A549 (cell line): ENCODE data around the gene TP73. TPM values are rescaled to one million over a fixed set of nuclear protein-coding genes. Genes with fewer than 3 reads are reported as not detected.

Source experiments
- ATAC-seq, 2 experiments: fragments of 200-7000 bp in 1 of 2; fragments of >200 bp in 1 of 2; cut with Nextera tagmentation in 1 of 2; cut with Tn5 transposase in 1 of 2; 3 replicates each; pipeline versions ENCODE4 v1.8.0 to v1.9.1; 2018 to 2020; ENCODE audit warnings: mild to moderate bottlenecking in 1 of 2, moderate library complexity in 1 of 2
- CTCF ChIA-PET: fragments of 300-600 bp; sonication (Branson Sonifier 250); formaldehyde crosslinking; extraction: SDS; loops from one replicate; lab custom pipeline; 2021; ENCODE audit warnings: antibody characterized with exemption, inconsistent platforms; lab: Yijun Ruan, JAX
- POLR2A ChIA-PET: fragments of 350-600 bp; formaldehyde crosslinking; extraction: SDS; loops from one replicate; lab custom pipeline; 2021; ENCODE audit warnings: antibody characterized with exemption, inconsistent platforms; lab: Yijun Ruan, JAX
- DNase-seq, 2 experiments: peaks; one replicate each; pipeline versions ENCODE4 v3.0.0 to v3.0.0-alpha.2; 2011 to 2016; ENCODE audit warnings: low read depth in 1 of 2, low spot score in 1 of 2
- FAIRE-seq: peaks from 2 replicates; lab custom pipeline; 2011; peaks lifted over from hg19 to GRCh38; lab: Jason Lieb, UNC
- H3K27ac ChIP-seq, 2 experiments: fragments of >200 bp; sonication (Bioruptor Twin); formaldehyde crosslinking; 3 replicates each; pipeline ENCODE4 v1.5.1; 2016 to 2017
- H3K4me1 ChIP-seq: fragments of >200 bp; sonication (Bioruptor Twin); formaldehyde crosslinking; 3 replicates; pipeline ENCODE4 v1.6.1; 2016
- H3K4me2 ChIP-seq: fragments of >200 bp; sonication (Bioruptor Twin); formaldehyde crosslinking; 3 replicates; pipeline ENCODE4 v1.6.1; 2016
- H3K4me3 ChIP-seq: fragments of >200 bp; sonication (Bioruptor Twin); formaldehyde crosslinking; 3 replicates; pipeline ENCODE4 v1.5.1; 2016
- H3K9me3 ChIP-seq: fragments of >200 bp; sonication (Bioruptor Twin); formaldehyde crosslinking; 3 replicates; pipeline ENCODE4 v1.6.1; 2016
- BHLHE40 ChIP-seq: IDR thresholded peaks from 2 replicates; pipeline ENCODE4 v1.6.1; 2012; ENCODE audit warnings: low read depth, low read length, inconsistent platforms
- CBX2 ChIP-seq: fragments of 200-600 bp; sonication (generic); IDR thresholded peaks from 2 replicates; pipeline ENCODE4 v1.6.1; 2016; ENCODE audit warnings: low read depth, mild to moderate bottlenecking, borderline replicate concordance
- CBX8 ChIP-seq: fragments of 200-600 bp; sonication (generic); IDR thresholded peaks from 2 replicates; pipeline ENCODE4 v1.6.1; 2016
- ESRRA ChIP-seq: fragments of 150-350 bp; IDR thresholded peaks from 2 replicates; pipeline ENCODE4 v1.6.1; 2014; ENCODE audit warnings: mild to moderate bottlenecking, low read length, borderline replicate concordance
- FOSB ChIP-seq: fragments of 250-450 bp; sonication (Bioruptor Pico); IDR thresholded peaks from 2 replicates; pipeline ENCODE4 v1.5.0; 2020; ENCODE audit warnings: mild to moderate bottlenecking, moderate library complexity
- GATA3 ChIP-seq: IDR thresholded peaks from 2 replicates; pipeline ENCODE4 v1.6.1; 2012; ENCODE audit warnings: borderline replicate concordance
- HMGXB4 ChIP-seq: fragments of 250-450 bp; sonication (Bioruptor Pico); IDR thresholded peaks from 2 replicates; pipeline ENCODE4 v1.5.0; 2021; ENCODE audit warnings: mild to moderate bottlenecking, moderate library complexity, borderline replicate concordance
- HOXA7 ChIP-seq: fragments of 250-450 bp; sonication (Bioruptor Pico); IDR thresholded peaks from 2 replicates; pipeline ENCODE4 v1.5.0; 2020; ENCODE audit warnings: mild to moderate bottlenecking, moderate library complexity
- HOXB13 ChIP-seq: fragments of 250-450 bp; sonication (Bioruptor Pico); IDR thresholded peaks from 2 replicates; pipeline ENCODE4 v1.5.0; 2020; ENCODE audit warnings: low read depth, mild to moderate bottlenecking, moderate library complexity
- HOXB5 ChIP-seq: fragments of 250-450 bp; sonication (Bioruptor Pico); IDR thresholded peaks from 2 replicates; pipeline ENCODE4 v1.5.0; 2020; ENCODE audit warnings: mild to moderate bottlenecking, moderate library complexity
- MAFK ChIP-seq: fragments of 450-650 bp; IDR thresholded peaks from 2 replicates; pipeline ENCODE4 v1.6.1; 2014; ENCODE audit not compliant: partially characterized antibody
- MYC ChIP-seq: IDR thresholded peaks from 2 replicates; pipeline ENCODE4 v1.6.1; 2012; ENCODE audit warnings: mild to moderate bottlenecking, inconsistent platforms, low read length, improper control_type of control experiment, borderline replicate concordance
- NFE2L2 ChIP-seq: fragments of 150-350 bp; conservative IDR thresholded peaks from 2 replicates; pipeline ENCODE4 v1.6.1; 2014; ENCODE audit warnings: low read length
- NPAS2 ChIP-seq: fragments of 250-450 bp; sonication (Bioruptor Pico); IDR thresholded peaks from 2 replicates; pipeline ENCODE4 v1.8.0; 2022; ENCODE audit warnings: mild to moderate bottlenecking, moderate library complexity, borderline replicate concordance
- PBX3 ChIP-seq: IDR thresholded peaks from 2 replicates; pipeline ENCODE4 v1.6.1; 2012
- PHF8 ChIP-seq: fragments of 200-600 bp; sonication (generic); IDR thresholded peaks from 2 replicates; pipeline ENCODE4 v1.6.1; 2016; ENCODE audit warnings: low read depth, mild to moderate bottlenecking, antibody characterized with exemption, moderate library complexity, borderline replicate concordance
- POLR2A ChIP-seq: IDR thresholded peaks from 2 replicates; pipeline ENCODE4 v1.6.1; 2012; ENCODE audit warnings: mild to moderate bottlenecking, low read length
- RAD21 ChIP-seq, 2 experiments: fragments of >200 bp in 1 of 2; sonication (Bioruptor Twin) in 1 of 2; formaldehyde crosslinking in 1 of 2; IDR thresholded peaks in 1 of 2; conservative IDR thresholded peaks in 1 of 2; 2 replicates in 1 of 2; 3 replicates in 1 of 2; pipeline ENCODE4 v1.6.1; 2012 to 2018; ENCODE audit warnings: inconsistent platforms in 1 of 2
- RARB ChIP-seq: fragments of 250-450 bp; sonication (Bioruptor Pico); IDR thresholded peaks from 2 replicates; pipeline ENCODE4 v1.8.0; 2021; ENCODE audit warnings: mild to moderate bottlenecking, moderate library complexity
- RCOR1 ChIP-seq: fragments of 150-350 bp; IDR thresholded peaks from 2 replicates; pipeline ENCODE4 v1.6.1; 2014; ENCODE audit warnings: antibody characterized with exemption, low read length, low read depth
- RFX5 ChIP-seq: fragments of 450-650 bp; IDR thresholded peaks from 2 replicates; pipeline ENCODE4 v1.7.1; 2014; ENCODE audit warnings: antibody characterized with exemption, mild to moderate bottlenecking, moderate library complexity
- SMC3 ChIP-seq: fragments of >200 bp; sonication (Bioruptor Twin); formaldehyde crosslinking; IDR thresholded peaks from 3 replicates; pipeline ENCODE4 v1.6.1; 2018; ENCODE audit warnings: inconsistent platforms
- TFCP2L1 ChIP-seq: fragments of 250-450 bp; sonication (Bioruptor Pico); IDR thresholded peaks from 2 replicates; pipeline ENCODE4 v1.5.0; 2021; ENCODE audit warnings: mild to moderate bottlenecking
- ZC3H11A ChIP-seq: fragments of 450-650 bp; IDR thresholded peaks from 2 replicates; pipeline ENCODE4 v1.6.1; 2014; ENCODE audit warnings: antibody characterized with exemption, mild to moderate bottlenecking
- WGBS: methylation state at CpG from one replicate; pipeline ENCODE4 v1.1.6; 2017; ENCODE audit errors: missing lambda C conversion rate; 5-methylcytosine and 5-hydroxymethylcytosine counted together
- polyA plus RNA-seq, 4 experiments: library from polyadenylated mRNA; depleted of rRNA in 3 of 4; stranded (reverse); fragments of >200 nt; fragmentation: RNase III in 1 of 4; extraction: RNeasy Plus Mini Kit Qiagen cat#74134 plus additional on column Dnase treatment in 1 of 4; gene quantifications; 2 replicates in 3 of 4; 3 replicates in 1 of 4; pipeline ENCODE4 v1.2.3, GENCODE V29; 2011 to 2017
- TF ChIP-seq, protein P1 (sequence below): fragments of 150-350 bp; IDR thresholded peaks from 2 replicates; pipeline ENCODE4 v1.6.1; 2014; ENCODE audit warnings: low read depth, mild to moderate bottlenecking, low read length
- TF ChIP-seq, protein P2 (sequence below): IDR thresholded peaks from 2 replicates; pipeline ENCODE4 v1.6.1; 2012; ENCODE audit warnings: low read depth, borderline replicate concordance
- TF ChIP-seq, protein P3 (sequence below): fragments of 250-450 bp; sonication (Bioruptor Pico); IDR thresholded peaks from 2 replicates; pipeline ENCODE4 v1.5.0; 2020; ENCODE audit warnings: low read depth, mild to moderate bottlenecking, moderate library complexity

Gene TP73
- polyA plus RNA-seq, 2 of the 4 experiments (the other 2 are of a cell fraction): 0.01 to 0.25 TPM

- TF ChIP-seq RCOR1 (no peak), RAD21 (conservative IDR thresholded peaks at IDR 0.05 in 1 of 2, IDR thresholded peaks at IDR 0.05 in 1 of 2) (no peak), GATA3 (no peak), HOXB13 (CRISPR knock-in tag) (no peak)
- TF ChIP-seq, protein P1, sequence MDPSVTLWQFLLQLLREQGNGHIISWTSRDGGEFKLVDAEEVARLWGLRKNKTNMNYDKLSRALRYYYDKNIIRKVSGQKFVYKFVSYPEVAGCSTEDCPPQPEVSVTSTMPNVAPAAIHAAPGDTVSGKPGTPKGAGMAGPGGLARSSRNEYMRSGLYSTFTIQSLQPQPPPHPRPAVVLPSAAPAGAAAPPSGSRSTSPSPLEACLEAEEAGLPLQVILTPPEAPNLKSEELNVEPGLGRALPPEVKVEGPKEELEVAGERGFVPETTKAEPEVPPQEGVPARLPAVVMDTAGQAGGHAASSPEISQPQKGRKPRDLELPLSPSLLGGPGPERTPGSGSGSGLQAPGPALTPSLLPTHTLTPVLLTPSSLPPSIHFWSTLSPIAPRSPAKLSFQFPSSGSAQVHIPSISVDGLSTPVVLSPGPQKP: no peak
- CTCF ChIA-PET: interaction anchor here (0.8 to 2.2 kb wide), 2 partner anchors 43 to 155 kb away, joined by 4 to 5 read pairs; no protein-coding TSS in a partner anchor
- WGBS: 87% methylated on average over 18 of the region's 18 CpGs
- Histone ChIP-seq H3K4me2 (no peak overlapping the region), H3K9me3 (no peaks in the 10 kb centered on the region), H3K27ac (no peak overlapping the region), H3K4me1 (peaks cover 12% of the 10 kb centered on the region; the same call in 2 of the 3 replicates), H3K4me3 (no peak overlapping the region)
- DNase-seq: no peak
- no peak for ATAC-seq
- no peak for FAIRE-seq
- POLR2A ChIA-PET: no interaction called here
These were observed 44.6 kb upstream of the TP73 start for GRCh38 chr1:3607703-3608065.

DNA sequence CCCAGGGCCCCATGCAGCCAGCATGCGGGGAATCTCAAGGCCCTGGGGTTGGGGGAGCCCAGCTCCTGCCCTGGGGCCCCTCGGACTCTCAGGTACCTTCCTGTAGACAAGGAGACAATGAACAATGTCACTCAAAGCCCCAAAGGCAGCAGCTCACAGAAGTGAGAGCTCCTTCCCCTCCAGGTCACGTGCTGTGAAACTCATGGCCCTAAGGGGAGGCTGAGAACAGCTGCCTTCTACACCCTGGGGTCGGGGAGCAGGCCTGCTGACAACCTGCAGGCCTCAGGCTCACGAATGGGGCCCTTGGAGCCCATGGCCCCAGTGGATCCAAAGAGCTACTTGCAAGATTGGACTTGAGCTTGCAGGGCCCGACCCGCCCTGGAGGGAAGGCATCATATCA is 44.2 kb upstream of the TP73 start:
- TF ChIP-seq ZC3H11A: no peak
- TF ChIP-seq ESRRA: no peak
- TF ChIP-seq SMC3: no peak
- TF ChIP-seq TFCP2L1: no peak
- no peak for TF ChIP-seq CBX2
- TF ChIP-seq PBX3: no peak
- TF ChIP-seq RCOR1: no peak
- no peak for TF ChIP-seq RARB (CRISPR knock-in tag)
- no peak for TF ChIP-seq FOSB
- TF ChIP-seq PHF8: no peak
- no peak for TF ChIP-seq CBX8
- TF ChIP-seq, protein P1: no peak
- TF ChIP-seq HOXB13 (CRISPR knock-in tag): no peak
- ChIA-PET POLR2A (no interaction called here), CTCF (interaction anchor here (0.8 to 2.2 kb wide), 2 partner anchors 43 to 155 kb away, joined by 4 to 5 read pairs; no protein-coding TSS in a partner anchor)
- DNase-seq (no peak), ATAC-seq (no peak), FAIRE-seq (no peak)
- no peak overlapping the region for H3K27ac ChIP-seq
- H3K4me2 ChIP-seq: no peak overlapping the region
- no peaks in the 10 kb centered on the region for H3K9me3 ChIP-seq
- peaks cover 17% of the 10 kb centered on the region for H3K4me1 ChIP-seq
- no peak overlapping the region for H3K4me3 ChIP-seq
- 82% methylated on average over 5 of the region's 7 CpGs for WGBS

DNA sequence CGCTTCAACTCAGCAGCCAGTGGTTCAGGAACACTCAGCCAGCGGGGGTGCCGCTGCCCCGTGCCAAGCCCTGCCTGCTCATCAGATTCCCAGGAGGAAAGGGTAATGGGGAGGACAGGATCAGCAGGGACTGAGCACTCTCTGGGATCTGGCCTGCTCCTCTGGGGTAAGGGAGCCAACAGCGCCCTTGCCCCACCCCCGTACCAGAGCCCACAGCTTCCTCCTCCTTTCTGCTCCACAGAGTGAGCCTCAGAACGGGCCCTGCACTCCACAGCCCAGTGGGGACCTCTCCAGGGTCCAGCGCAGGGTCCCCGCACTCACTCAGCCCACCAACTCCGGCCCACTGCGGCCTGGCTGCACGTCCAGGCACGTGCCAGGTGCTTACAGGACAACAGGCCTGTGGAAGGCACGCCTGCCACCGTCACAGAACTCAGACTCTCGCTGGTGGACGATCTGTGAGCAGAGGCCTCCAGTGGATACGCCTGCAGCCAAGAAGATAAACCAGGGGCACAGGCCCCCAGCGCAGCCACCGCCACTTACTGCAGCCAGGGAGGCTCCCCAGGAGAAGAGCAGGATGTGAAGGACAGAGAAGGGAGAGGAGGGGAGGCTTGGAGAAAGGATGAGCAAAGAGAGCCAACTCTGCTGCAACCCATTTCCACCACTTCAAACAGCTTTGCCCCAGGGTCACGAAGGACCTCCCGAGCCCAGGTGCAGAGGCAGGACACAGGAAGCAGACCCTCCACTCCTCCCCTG is 43.1 kb upstream of the TP73 start:
- Histone ChIP-seq H3K4me3 (no peak overlapping the region), H3K4me2 (no peak overlapping the region), H3K4me1 (peaks cover 27% of the 10 kb centered on the region), H3K9me3 (no peaks in the 10 kb centered on the region), H3K27ac (no peak overlapping the region)
- POLR2A ChIA-PET: no interaction called here
- WGBS: 87% methylated on average over 9 of the region's 22 CpGs
- no peak for DNase-seq
- ATAC-seq: no peak
- no peak for FAIRE-seq
- CTCF ChIA-PET: interaction anchor here (1.2 to 2.4 kb wide), 3 partner anchors 9 to 119 kb away, joined by 3 to 9 read pairs (median 7); no protein-coding TSS in a partner anchor
- no peak for TF ChIP-seq RFX5
- TF ChIP-seq POLR2A: no peak
- TF ChIP-seq NPAS2 (CRISPR knock-in tag): no peak
- TF ChIP-seq NFE2L2: no peak
- no peak for TF ChIP-seq ESRRA
- no peak for TF ChIP-seq BHLHE40
- TF ChIP-seq, protein P2, sequence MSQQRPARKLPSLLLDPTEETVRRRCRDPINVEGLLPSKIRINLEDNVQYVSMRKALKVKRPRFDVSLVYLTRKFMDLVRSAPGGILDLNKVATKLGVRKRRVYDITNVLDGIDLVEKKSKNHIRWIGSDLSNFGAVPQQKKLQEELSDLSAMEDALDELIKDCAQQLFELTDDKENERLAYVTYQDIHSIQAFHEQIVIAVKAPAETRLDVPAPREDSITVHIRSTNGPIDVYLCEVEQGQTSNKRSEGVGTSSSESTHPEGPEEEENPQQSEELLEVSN: no peak
- no peak for TF ChIP-seq MAFK
- TF ChIP-seq HOXB5 (CRISPR knock-in tag): no peak
- TF ChIP-seq HMGXB4 (CRISPR knock-in tag): no peak
- TF ChIP-seq HOXA7 (CRISPR knock-in tag): no peak
- TF ChIP-seq, protein P3, sequence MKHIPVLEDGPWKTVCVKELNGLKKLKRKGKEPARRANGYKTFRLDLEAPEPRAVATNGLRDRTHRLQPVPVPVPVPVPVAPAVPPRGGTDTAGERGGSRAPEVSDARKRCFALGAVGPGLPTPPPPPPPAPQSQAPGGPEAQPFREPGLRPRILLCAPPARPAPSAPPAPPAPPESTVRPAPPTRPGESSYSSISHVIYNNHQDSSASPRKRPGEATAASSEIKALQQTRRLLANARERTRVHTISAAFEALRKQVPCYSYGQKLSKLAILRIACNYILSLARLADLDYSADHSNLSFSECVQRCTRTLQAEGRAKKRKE (CRISPR knock-in tag): no peak
- TF ChIP-seq MYC: no peak
